Thymus (tissue), 11 donors: ENCODE data around the gene COX7B2. TPM values are rescaled to one million over a fixed set of nuclear protein-coding genes. Genes with fewer than 3 reads are reported as not detected.

ENCODE experiments used
- DNase-seq, 9 donors: peaks; one replicate each; pipeline ENCODE4 v3.0.0-alpha.2; 2013; ENCODE audit warnings: low spot score in 9 of 9, low read depth in 6 of 9, missing footprints in 1 of 9
- H3K27ac ChIP-seq, 2 donors: one replicate each; pipeline ENCODE4 v1.5.1; 2013; ENCODE audit warnings: control low read depth in 1 of 2, low read depth in 1 of 2, low read length in 1 of 2, mild to moderate bottlenecking in 1 of 2, moderate library complexity in 1 of 2
- H3K27me3 ChIP-seq, 2 donors: one replicate each; pipeline ENCODE4 v1.5.1; 2013; ENCODE audit warnings: low read length in 1 of 2; ENCODE audit not compliant: control insufficient read depth in 2 of 2, insufficient read depth in 1 of 2
- H3K36me3 ChIP-seq, 2 donors: one replicate each; pipeline ENCODE4 v1.5.1; 2013; ENCODE audit warnings: low read length in 1 of 2, mild to moderate bottlenecking in 1 of 2, moderate library complexity in 1 of 2; ENCODE audit not compliant: control insufficient read depth in 2 of 2, insufficient read depth in 2 of 2
- H3K4me1 ChIP-seq, 2 donors: one replicate each; pipeline ENCODE4 v1.5.1; 2013; ENCODE audit warnings: low read length in 2 of 2; ENCODE audit not compliant: control insufficient read depth in 2 of 2, insufficient read depth in 2 of 2
- H3K4me3 ChIP-seq, 2 donors: one replicate each; pipeline ENCODE4 v1.5.1; 2013; ENCODE audit warnings: low read length in 2 of 2, control low read depth in 1 of 2, mild to moderate bottlenecking in 1 of 2
- H3K9me3 ChIP-seq, 2 donors: one replicate each; pipeline ENCODE4 v1.5.1; 2013; ENCODE audit warnings: low read length in 1 of 2, mild to moderate bottlenecking in 1 of 2; ENCODE audit not compliant: control insufficient read depth in 2 of 2, insufficient read depth in 1 of 2
- WGBS: extraction: QIAGEN DNeasy Blood & Tissue Kit; methylation state at CpG from one replicate; pipeline ENCODE4 v1.1.7; 2013; 5-methylcytosine and 5-hydroxymethylcytosine counted together
- polyA plus RNA-seq: library from polyadenylated mRNA; stranded (reverse); fragments of 200-250 nt; gene quantifications from one replicate; pipeline ENCODE4 v1.2.3, GENCODE V29; 2013
- total RNA-seq: library from RNA; stranded (reverse); fragments of 120-200 nt; gene quantifications from one replicate; pipeline ENCODE4 v1.2.4, GENCODE V29; 2013
- donor health status: healthy.

Gene COX7B2
- total and polyA plus RNA-seq, 2 donors, result not detected

DNA sequence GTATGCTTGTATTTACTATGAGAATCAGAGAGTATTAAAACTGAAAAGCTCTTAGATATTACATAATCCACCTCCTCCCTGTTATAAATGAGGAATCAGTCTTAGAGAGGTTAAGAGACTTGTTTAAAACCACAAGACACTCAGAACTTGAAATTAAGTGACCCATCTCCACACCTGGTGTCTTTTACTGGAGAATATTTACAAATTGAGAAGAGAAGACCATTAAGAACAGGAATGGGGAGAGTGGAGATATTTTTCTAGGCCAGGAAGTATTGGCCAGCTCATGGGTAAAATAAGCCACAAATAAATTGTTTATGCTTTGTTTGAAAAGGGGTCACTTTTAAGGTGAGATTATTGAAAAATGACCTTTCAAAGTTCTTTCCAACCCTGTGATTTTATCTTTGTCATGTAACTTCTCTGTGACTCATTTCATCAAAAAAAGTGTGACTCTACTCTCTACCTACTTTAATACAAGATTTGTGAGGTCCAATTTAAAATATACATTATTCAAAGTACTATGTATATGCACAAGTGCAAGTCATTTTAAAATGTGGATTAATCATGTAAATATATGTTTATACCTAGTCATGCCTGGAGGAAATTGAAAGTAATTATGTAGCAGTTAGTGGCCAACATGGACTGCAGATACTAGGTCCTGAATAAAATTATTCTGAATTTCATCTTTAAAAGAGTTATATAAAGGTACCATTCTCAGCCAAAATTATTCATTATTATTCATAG, 15.9 kb upstream of the COX7B2 start:
- no peaks in the 10 kb centered on the region for H3K4me1 ChIP-seq
- H3K27ac ChIP-seq, result no peak overlapping the region
- no peak for DNase-seq
- no peaks in the 10 kb centered on the region for H3K36me3 ChIP-seq
- no peaks in the 10 kb centered on the region for H3K27me3 ChIP-seq
- H3K9me3 ChIP-seq, result no peaks in the 10 kb centered on the region
- H3K4me3 ChIP-seq, result no peak overlapping the region

DNA sequence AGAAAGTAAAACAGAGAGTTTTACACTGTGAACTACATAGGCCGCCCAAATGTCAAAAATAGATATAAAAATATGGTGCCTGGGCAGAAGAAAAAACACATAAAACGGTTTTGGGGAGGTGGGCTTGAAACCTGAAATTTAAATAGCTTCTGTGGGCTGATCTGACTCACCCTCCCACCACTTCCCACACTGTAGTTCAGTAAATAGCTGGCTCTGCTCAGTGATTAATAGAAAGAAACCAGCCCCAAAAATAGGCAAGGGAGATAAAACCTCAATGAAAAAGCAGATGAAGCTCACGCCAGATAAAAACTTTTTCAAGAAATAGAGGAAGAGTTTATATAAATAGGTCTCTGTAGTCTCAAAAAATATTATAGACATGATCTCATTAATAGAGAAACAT, 13.2 kb upstream of the COX7B2 start:
- Histone ChIP-seq H3K4me3 (no peak overlapping the region), H3K27me3 (no peaks in the 10 kb centered on the region), H3K9me3 (no peaks in the 10 kb centered on the region), H3K27ac (no peak overlapping the region), H3K36me3 (no peaks in the 10 kb centered on the region), H3K4me1 (no peaks in the 10 kb centered on the region)
- no peak for DNase-seq
- WGBS, result 84% methylated on average over 3 of the region's 3 CpGs

DNA sequence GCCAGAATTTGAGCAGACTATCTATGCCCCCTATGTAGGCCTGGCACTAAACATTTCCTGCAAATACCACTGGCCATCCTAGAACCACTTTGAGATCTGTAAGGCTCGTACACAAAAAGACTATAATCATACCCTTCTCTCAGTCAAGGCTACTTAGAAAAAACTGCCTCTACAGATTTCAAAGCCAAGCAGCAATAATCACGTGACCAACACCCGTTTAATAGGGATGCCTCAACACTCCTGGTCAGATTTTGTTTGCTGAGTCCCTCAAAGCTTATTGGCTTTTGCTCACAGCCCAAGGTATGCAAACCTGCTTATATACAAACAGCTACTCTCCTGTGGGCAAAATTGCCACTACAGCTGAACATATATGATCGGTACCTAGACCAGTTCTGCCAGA, 897 bp downstream of the COX7B2 start:
- Histone ChIP-seq H3K4me3 (no peak overlapping the region), H3K27me3 (no peaks in the 10 kb centered on the region), H3K4me1 (no peaks in the 10 kb centered on the region), H3K9me3 (no peaks in the 10 kb centered on the region), H3K36me3 (no peaks in the 10 kb centered on the region), H3K27ac (no peak overlapping the region)
- WGBS, result 91% methylated on average over 4 of the region's 4 CpGs
- no peak for DNase-seq

DNA sequence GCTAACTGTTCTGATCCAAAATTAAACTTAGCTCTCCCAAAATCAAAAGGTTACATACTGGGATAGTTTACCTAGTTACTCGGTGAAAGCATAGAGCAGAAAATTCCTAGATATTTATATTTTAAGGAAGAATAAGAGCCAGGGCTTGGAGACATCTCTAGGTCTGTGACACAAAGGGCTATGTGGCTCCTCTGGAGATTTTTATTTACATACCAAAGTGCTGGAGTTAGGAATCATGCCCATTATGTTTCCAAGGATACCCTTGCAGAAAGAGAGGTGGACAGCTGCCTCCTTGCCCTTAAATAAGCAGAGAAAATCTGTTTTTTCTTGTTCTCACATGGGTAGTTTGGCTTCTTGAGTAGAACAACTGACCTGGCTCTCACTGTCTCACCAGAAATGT, 9.0 kb downstream of the COX7B2 start:
- Histone ChIP-seq H3K36me3 (no peaks in the 10 kb centered on the region), H3K4me1 (no peaks in the 10 kb centered on the region), H3K27ac (no peak overlapping the region), H3K9me3 (no peaks in the 10 kb centered on the region), H3K4me3 (no peak overlapping the region), H3K27me3 (no peaks in the 10 kb centered on the region)
- WGBS, result 89% methylated on average over 1 of the region's 1 CpG
- DNase-seq, result no peak

DNA sequence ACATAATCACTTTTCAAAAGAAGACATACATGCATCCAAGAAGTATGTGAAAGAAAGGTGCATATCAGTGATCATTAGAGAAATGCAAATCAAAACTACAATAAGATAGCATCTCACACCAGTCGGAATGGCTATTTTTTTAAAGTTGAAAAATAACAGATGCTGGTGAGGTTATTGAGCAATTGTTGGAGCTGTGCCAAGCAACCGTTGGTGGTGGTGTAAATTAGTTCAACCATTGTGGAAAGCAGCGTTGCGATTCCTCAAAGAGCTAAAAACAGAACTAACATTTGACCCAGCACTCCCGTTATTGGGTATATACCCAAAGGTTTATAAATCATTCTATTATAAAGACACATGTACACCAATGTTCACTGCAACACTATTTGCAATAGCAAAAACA, 14.2 kb downstream of the COX7B2 start:
- Histone ChIP-seq H3K4me1 (no peaks in the 10 kb centered on the region), H3K4me3 (no peak overlapping the region), H3K27me3 (no peaks in the 10 kb centered on the region), H3K36me3 (no peaks in the 10 kb centered on the region), H3K9me3 (no peaks in the 10 kb centered on the region), H3K27ac (no peak overlapping the region)
- no peak for DNase-seq
- 40% methylated on average over 5 of the region's 5 CpGs for WGBS

DNA sequence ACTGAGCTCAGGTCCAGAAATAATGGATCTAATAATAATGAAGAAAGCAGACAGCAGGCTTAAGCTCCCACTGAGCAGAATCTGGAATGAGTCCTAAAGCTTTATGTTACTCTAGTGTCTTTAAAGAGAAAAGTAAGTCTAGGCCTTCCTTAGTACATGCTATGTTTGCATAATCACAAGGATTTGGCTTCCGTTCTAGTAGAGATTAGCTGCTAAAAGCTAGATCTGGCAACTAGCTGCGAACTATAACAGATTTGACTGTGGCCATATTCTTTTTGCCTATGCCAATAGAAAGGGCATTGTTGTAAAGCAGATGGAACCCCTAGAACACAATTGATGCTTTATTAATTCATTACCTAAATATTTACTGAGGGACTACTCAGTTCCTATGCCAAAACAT, 19.0 kb downstream of the COX7B2 start:
- 93% methylated on average over 2 of the region's 2 CpGs for WGBS

DNA sequence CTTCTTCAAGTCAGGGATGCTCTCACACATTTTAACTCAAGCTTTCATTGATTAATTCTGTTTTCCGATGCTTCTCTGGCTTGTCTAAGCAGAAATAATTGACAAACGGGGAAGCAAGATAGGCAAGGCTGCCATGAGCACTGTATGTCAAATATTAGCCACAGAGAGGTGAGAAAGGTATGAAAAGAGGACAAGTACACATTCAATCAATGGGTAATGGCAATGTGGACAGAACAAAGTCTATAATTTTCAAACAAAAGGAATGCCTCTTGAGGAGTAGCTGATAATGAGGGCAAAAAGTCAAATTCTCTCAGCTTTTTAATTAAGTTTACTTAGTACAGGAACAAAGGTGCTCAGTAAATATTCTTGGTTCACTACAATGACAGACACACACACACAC, 19.6 kb downstream of the COX7B2 start:
- Histone ChIP-seq H3K36me3 (no peaks in the 10 kb centered on the region), H3K27me3 (no peaks in the 10 kb centered on the region), H3K27ac (no peak overlapping the region), H3K9me3 (no peaks in the 10 kb centered on the region), H3K4me1 (no peaks in the 10 kb centered on the region), H3K4me3 (no peak overlapping the region)
- no peak for DNase-seq
- WGBS, result 81% methylated on average over 2 of the region's 2 CpGs

More for the DNA sequence above, 19.0 kb downstream of the COX7B2 start:
- no peak overlapping the region for H3K4me3 ChIP-seq
- H3K9me3 ChIP-seq, result no peaks in the 10 kb centered on the region
- no peaks in the 10 kb centered on the region for H3K27me3 ChIP-seq
- no peak for DNase-seq
- H3K4me1 ChIP-seq, result no peaks in the 10 kb centered on the region
- no peaks in the 10 kb centered on the region for H3K36me3 ChIP-seq
- no peak overlapping the region for H3K27ac ChIP-seq

DNA sequence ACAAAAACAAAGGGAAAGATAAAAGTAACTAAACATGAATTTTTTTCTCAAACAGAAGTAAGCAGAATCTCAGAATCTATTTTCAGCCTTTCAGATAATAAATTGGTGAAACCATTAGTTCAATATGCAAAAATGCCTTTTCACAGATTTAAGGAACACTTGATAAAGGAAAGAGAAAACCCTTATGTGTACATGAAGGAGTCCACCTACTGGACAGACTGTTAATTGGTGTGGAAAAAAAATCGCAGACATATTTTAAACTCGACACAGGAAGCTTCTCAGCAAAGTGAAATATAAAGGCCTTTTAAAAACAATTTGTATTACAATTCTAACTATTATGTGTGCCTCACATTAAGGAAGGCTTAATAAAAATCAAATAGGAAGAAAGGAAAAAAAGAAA, 22.3 kb downstream of the COX7B2 start:
- Histone ChIP-seq H3K27ac (no peak overlapping the region), H3K27me3 (no peaks in the 10 kb centered on the region), H3K9me3 (no peaks in the 10 kb centered on the region), H3K4me1 (no peaks in the 10 kb centered on the region), H3K36me3 (no peaks in the 10 kb centered on the region), H3K4me3 (no peak overlapping the region)
- 19% methylated on average over 2 of the region's 2 CpGs for WGBS
- no peak for DNase-seq

DNA sequence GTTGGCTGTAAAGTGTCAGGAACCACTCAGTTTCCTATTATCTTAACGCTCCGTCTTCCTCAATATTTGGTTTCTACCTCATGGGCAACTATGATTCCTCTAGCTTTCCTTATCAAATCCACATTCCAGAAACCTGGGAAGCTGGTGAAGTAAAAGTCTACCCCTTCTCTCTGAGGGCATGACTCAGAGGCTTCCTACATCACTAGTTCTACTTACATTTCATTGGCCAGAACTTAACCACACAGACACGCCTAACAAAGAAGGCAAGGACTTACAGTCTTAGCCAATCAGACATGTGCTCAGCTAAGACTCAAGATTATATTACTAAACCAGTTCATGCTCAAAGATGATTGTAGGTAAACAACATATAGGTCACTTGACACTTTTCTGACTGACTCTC, 30.4 kb downstream of the COX7B2 start:
- Histone ChIP-seq H3K9me3 (no peaks in the 10 kb centered on the region), H3K27ac (no peak overlapping the region), H3K4me1 (no peaks in the 10 kb centered on the region), H3K36me3 (no peaks in the 10 kb centered on the region), H3K4me3 (no peak overlapping the region), H3K27me3 (no peaks in the 10 kb centered on the region)
- 97% methylated on average over 3 of the region's 3 CpGs for WGBS
- DNase-seq, result no peak
